Mononuclear cell (primary cell): ENCODE measurements around the gene TIMP2. TPM values are rescaled to one million over a fixed set of nuclear protein-coding genes. Genes with fewer than 3 reads are reported as not detected.

Source experiments
- H3K27me3 ChIP-seq: 2 replicates; pipeline ENCODE4 v1.6.0; 2011; ENCODE audit warnings: low read length, control low read depth; ENCODE audit not compliant: insufficient read depth
- H3K4me1 ChIP-seq: 2 replicates; pipeline ENCODE4 v1.5.1; 2011; ENCODE audit warnings: mild to moderate bottlenecking, low read length, control low read depth; ENCODE audit not compliant: insufficient read depth
- H3K4me3 ChIP-seq: 2 replicates; pipeline ENCODE4 v1.5.1; 2011; ENCODE audit warnings: mild to moderate bottlenecking, low read length, moderate library complexity
- H3K9me3 ChIP-seq: 2 replicates; pipeline ENCODE4 v1.5.1; 2011; ENCODE audit warnings: low read depth, mild to moderate bottlenecking, control low read depth, low read length
- total RNA-seq: library from RNA; depleted of rRNA; stranded (reverse); fragments of >200 nt; gene quantifications from one replicate; pipeline ENCODE4 v1.2.3, GENCODE V29; 2012

Gene TIMP2
- total RNA-seq, 1 donor: 19.9 TPM

DNA sequence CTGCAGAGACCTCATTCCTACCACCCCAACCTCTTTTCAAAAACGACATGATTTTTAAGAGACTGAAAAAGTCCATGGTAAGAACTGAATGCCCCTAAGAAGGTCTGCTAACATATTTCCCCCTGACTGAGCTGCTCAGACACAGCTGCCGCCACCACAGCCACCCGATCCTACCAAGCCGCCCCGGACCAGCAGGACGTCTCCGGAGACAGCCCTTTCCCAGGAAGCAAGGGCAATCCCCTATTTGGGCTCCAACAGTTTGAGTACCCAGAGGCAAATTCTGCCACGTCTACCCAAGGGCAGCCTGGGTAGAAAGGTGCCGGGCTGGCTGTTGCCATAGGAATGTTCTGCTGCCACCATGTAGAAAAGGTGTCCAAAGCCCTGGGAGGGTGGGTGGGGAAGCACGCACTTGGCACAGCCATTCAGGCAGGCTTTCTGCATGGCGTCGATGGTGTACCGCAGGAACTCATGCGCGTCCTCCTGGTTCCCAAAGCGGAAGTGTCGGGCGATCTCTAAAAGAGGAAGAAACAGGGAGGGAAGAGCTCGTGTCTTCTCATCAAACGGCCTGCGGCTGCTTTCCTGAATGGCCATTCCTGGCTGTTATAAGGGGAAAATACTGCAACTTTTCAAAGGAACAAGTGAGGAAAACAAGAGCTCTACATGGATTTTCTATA, 98.2 kb downstream of the TIMP2 start:
- Histone ChIP-seq H3K4me1 (peaks cover 31% of the 10 kb centered on the region), H3K4me3 (no peak overlapping the region), H3K9me3 (no peaks in the 10 kb centered on the region), H3K27me3 (no peaks in the 10 kb centered on the region)

DNA sequence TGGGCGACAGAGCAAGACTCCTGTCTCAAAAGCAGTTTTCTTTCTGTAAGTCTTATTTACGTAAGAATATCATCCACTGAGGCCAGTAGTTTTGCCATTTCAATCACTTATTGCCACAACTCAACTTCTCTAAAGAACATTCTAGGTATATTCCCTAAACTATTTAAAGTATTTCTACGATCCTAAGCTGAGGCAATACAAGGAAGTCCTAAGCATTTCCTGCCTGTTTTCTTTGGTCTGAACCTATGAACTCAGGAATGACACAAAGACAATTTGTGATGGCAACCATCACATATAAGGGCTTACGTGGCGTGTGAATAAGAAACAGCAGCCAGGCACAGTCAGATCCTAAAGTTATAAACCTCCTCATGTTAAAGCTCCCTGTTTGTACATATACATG, 98.8 kb downstream of the TIMP2 start:
- peaks cover 31% of the 10 kb centered on the region for H3K4me1 ChIP-seq
- no peaks in the 10 kb centered on the region for H3K27me3 ChIP-seq
- no peaks in the 10 kb centered on the region for H3K9me3 ChIP-seq
- no peak overlapping the region for H3K4me3 ChIP-seq

DNA sequence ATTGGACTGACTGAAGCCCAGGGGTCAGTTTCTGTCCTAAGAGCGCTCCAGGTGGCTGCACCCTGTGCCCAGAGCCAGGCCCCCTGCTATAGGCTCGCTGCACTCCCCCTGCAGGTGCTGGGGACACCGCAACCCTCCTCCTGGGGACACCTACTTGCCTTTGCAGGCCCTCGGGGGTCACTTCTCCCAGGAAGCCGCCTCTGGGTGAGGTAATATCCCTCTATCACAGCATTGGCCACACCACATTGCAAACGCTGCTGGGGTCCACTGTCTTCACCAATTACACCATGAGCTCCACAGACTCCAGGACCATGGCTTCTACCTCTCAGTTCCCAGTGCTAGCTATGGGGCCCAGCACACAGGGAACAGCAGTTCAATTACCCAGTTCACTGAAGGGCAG, 99.5 kb downstream of the TIMP2 start:
- Histone ChIP-seq H3K4me1 (peaks cover 35% of the 10 kb centered on the region), H3K27me3 (no peaks in the 10 kb centered on the region), H3K9me3 (no peaks in the 10 kb centered on the region), H3K4me3 (no peak overlapping the region)

DNA sequence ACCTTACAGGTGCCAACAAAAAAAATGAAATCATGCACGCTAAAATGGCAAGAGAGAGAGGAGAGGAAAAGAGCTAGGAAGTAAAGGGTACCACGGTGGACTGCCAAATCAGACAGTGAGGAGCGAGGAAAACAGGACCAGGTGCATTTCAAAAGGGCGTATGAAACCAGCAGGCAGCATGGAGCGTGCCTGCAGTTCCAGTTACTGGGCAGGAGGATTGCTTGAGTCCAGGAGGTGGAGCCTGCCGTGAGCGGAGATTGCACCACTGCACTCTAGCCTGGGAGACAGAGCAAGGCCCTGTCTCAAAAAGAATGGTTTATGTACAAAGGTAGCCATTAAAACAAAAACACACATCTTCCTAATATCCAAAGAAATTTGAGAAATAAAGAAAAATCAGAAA, 100.9 kb downstream of the TIMP2 start:
- Histone ChIP-seq H3K4me1 (peaks cover 47% of the 10 kb centered on the region), H3K9me3 (no peaks in the 10 kb centered on the region), H3K27me3 (no peaks in the 10 kb centered on the region), H3K4me3 (no peak overlapping the region)

DNA sequence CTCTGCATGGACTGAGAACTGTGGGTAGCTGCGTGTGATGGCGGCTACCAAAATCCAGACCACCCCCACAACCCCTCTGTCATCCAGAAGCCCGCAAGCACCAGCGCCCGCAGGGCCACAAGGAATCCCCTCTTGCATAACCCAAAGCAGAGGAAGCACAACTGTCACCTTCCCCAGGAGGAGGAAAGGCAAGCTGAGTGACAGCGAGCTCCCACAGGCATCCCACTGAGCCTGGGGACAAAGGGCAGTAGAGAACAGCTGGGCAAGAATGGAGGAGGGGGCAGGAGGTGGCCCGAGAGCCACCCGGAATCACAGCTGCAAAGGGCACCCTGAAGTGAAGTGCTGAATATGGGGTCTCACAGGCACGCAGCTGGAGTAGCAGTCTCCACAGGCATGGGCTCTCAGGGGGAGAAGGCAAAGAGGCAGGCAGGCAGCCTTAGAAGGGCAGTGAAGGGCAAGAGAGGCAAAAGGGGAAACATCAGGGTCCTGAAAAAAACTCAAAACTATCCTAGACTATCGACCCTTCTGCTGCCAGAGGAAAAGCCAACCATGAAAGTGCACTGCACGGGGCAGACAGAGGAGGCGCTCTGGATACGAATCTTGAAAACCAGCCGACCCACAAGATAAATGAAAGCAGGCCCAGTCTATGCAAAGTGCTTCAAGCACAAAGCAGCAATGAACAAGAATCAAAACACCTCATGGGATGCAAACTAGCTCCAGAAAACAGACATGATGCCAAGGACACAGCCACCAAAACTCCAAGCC, 101.7 kb downstream of the TIMP2 start:
- H3K9me3 ChIP-seq: no peaks in the 10 kb centered on the region
- H3K27me3 ChIP-seq: no peaks in the 10 kb centered on the region
- no peak overlapping the region for H3K4me3 ChIP-seq
- peaks cover 54% of the 10 kb centered on the region for H3K4me1 ChIP-seq

DNA sequence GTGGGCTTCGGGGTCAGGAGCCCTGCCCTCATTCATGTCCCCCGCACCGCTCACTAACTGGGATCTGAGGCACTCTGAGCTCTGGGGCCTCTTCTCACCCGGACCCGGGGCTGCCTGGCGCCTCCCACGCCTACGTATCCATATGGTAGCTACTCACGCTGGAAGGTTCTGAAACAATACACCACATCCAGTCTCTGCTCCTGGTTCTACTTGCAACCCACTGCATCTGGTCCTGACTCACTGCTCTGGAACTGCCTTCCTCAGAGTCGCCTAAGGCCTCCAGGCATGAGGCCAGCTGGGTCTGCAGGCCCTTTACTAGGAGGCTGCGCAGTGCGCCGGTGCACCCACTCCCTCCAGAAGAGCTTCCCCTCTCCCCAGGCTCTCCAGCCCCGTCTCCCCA, 102.6 kb downstream of the TIMP2 start:
- Histone ChIP-seq H3K27me3 (no peaks in the 10 kb centered on the region), H3K9me3 (no peaks in the 10 kb centered on the region), H3K4me1 (peaks cover 58% of the 10 kb centered on the region), H3K4me3 (no peak overlapping the region)

DNA sequence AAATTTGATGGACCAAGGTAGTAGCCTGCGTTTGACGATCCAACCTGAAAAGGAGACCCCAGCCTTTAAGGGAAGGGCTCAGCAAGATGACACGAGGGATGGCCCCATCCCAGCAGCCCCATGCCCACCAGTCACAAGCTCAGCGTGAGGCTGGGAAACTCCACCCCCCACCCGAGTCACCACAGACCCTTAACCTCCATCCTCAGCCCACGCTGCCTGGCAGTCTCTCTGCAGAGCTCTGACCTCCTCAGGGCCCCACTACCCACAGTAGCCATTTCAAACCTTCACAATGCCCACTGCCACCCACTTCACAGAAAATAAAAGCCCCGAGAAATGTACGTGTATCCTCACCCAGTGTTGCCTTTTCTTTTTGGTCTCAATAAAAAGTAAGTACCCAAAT, 103.2 kb downstream of the TIMP2 start:
- Histone ChIP-seq H3K27me3 (no peaks in the 10 kb centered on the region), H3K4me1 (peaks cover 57% of the 10 kb centered on the region), H3K9me3 (no peaks in the 10 kb centered on the region), H3K4me3 (no peak overlapping the region)

DNA sequence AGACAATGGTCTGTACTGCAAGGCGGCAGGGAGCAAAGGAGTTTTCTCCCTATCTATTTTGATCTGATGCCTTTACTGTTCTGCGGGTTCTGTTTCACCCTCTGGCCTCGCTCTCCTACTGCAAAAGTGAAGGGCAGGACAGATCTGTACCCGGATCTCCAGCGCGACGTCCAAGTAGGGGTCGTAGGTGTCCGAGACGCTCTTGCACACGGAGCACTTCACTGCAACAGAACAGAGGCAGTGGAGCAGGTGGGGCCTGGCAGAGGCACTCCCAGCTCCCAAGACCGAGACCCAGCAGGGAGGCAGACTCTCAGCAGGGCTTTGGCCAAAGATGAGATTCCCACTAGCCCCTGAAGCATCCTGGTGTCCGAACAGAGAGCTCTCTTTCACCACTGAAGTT, 104.3 kb downstream of the TIMP2 start:
- H3K4me3 ChIP-seq: no peak overlapping the region
- H3K27me3 ChIP-seq: no peaks in the 10 kb centered on the region
- H3K9me3 ChIP-seq: no peaks in the 10 kb centered on the region
- H3K4me1 ChIP-seq: peaks cover 52% of the 10 kb centered on the region

DNA sequence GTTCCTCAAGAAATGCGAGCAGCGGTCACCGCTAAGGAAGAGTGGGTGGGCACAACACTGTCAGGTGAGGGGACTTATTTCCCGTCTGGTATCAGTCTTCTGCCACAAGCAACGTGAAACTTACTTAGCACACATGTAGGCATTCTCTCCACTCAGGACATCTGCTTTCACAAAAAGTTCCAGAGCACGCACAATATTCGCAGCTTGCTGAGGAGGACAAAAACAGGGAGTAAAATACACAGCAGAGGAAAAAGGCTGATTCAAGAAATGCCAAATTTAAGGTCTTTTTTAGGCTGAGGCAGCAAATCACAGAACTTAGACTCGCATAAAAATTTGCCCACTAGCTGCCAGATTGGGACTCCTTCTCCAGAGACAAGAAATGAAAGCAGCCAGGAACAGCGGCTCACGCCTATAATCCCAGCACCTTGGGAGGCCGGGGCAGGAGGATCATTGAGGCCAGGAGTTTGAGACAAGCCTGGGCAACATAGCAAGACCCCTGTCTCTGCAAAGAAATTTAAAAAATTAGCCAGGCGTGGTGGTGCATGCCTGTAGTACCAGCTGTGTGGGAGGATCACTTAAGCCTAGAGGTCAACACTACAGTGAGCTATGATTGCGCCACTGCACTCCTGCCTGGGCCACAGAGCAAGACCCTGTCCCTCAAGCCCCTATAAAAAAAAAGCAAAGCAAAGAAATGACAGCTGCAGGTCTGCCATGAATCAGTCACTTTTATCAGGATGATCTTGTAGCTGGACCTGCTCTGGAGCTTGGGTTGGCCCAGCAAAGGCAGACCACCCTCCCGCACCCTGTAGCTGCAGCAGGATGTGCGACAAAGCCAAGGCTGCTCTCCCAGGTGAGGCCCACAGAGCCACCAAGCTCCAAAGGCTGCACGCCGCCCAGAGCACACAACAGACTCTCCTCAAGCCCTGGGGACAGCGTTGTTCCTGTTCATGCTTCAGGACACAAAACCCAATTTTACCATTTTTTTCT, 105.1 kb downstream of the TIMP2 start:
- H3K9me3 ChIP-seq: no peaks in the 10 kb centered on the region
- H3K27me3 ChIP-seq: no peaks in the 10 kb centered on the region
- no peak overlapping the region for H3K4me3 ChIP-seq
- peaks cover 44% of the 10 kb centered on the region for H3K4me1 ChIP-seq

DNA sequence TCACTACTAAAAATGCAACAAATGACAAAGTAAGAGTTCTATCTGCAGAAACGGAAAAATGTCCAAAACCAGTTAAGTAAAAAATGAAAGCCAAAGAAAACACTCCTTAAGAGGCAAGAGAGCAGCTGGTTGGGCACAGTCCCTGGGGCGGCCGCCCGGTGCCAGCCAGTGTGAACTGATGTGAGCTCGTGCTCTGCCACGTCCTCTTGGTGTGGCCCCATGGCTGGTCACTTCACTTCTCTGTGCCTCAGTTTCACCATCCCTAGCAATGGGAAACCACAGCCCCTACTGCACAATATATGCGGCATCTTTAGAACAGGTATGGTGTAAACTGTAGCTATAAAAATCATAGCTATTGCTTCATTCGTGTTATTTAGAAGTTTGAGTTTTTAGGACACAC, 105.8 kb downstream of the TIMP2 start:
- Histone ChIP-seq H3K9me3 (no peaks in the 10 kb centered on the region), H3K4me3 (no peak overlapping the region), H3K4me1 (peaks cover 42% of the 10 kb centered on the region), H3K27me3 (no peaks in the 10 kb centered on the region)

DNA sequence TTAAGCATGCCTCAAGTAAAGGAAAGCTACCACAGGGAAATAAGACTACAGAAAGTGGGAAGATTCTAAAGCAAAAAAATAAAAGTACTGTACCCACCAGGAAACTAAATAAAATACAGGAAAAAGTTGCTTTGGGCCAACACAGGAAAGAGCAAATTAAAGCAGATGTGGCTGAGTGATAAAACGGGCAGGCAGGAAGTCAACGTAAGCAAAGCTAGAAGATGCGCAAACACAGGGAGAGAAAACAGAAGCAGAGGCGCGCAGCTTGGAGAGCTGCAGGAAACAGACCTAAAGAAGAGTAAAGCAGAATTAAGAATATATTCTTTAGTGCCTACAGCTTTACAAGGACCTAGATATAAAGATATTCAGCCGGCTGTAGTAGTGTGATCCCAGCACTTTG, 106.3 kb downstream of the TIMP2 start:
- H3K4me1 ChIP-seq: peaks cover 42% of the 10 kb centered on the region
- no peaks in the 10 kb centered on the region for H3K27me3 ChIP-seq
- no peak overlapping the region for H3K4me3 ChIP-seq
- no peaks in the 10 kb centered on the region for H3K9me3 ChIP-seq

DNA sequence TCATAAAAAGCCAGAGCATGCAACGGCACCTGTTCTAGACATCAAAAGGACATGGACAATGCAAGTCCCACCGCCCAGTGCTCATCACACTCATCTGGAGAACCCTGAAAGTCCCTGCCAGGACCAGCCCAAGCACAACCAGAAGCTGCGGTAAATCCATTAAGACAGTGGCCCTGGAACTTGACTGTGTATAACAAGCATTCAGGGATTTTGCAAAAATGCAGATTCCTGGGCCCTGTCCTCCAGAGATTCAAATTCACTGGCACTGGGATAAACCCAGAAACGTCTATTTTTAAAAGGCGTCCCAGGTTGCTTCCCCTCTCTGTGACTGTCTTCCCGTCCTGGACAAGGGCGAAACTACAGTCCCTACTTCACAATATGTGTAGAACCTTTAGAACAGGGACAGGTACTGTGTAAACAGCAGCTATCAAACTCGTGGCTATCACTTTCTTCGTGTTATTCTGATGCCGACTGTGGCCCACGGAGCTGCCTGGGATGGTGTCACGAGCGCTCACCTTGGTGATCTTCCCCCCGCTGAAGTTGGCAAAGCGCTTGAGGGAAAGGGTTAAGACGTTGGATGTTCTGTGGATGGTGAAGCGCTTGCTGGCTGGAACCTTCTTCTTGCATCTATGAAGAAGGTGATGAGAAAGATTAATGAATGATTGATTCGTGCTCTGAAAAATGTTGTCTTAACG, 106.9 kb downstream of the TIMP2 start:
- Histone ChIP-seq H3K4me1 (peaks cover 42% of the 10 kb centered on the region), H3K27me3 (no peaks in the 10 kb centered on the region), H3K9me3 (no peaks in the 10 kb centered on the region), H3K4me3 (no peak overlapping the region)

DNA sequence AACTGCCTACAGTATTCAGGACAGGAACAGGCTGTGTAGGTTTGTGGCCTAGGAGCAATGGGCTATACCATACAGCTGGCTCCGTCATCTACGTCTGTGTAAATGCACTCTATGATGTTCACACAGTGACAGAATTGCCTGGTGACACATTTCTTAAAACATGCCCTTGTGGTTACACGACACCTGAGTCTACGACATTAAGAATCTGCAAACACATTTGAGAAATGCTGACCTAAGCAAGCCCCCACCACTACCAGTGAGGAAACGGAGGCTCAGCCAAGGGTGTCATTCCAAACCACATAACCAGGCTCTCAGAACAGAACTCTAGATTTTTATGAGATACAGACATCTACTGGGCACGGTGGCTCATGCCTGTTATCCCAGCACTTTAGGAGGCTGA, 108.1 kb downstream of the TIMP2 start:
- no peak overlapping the region for H3K4me3 ChIP-seq
- H3K27me3 ChIP-seq: no peaks in the 10 kb centered on the region
- H3K4me1 ChIP-seq: peaks cover 42% of the 10 kb centered on the region

DNA sequence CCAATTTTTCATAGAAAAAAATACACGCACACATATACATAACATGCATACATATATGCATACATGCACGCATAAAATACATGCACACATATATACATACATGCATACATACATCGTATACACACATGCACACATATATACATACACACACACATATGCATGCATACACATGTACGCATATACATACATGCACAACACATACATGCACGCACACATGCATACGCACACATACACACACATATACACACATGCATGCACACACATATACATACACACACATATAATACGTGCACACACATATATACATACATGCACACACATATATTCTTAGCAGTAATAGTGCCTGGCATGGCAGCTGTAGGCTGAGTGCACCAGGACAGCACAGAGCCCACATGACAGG, 109.5 kb downstream of the TIMP2 start:
- Histone ChIP-seq H3K9me3 (no peaks in the 10 kb centered on the region), H3K4me1 (peaks cover 38% of the 10 kb centered on the region), H3K4me3 (no peak overlapping the region)

More for the DNA sequence above, 108.1 kb downstream of the TIMP2 start:
- H3K9me3 ChIP-seq: no peaks in the 10 kb centered on the region

More for the DNA sequence above, 109.5 kb downstream of the TIMP2 start:
- H3K27me3 ChIP-seq: no peaks in the 10 kb centered on the region
